ENCODE measurements around the gene RAMP3.
"Not testable (repeated sequence)": the region's sequence is repeated elsewhere in the genome, so short reads cannot be mapped to it uniquely, and the experiment has no call there.

The RAMP3 gene

GRCh38 chr7:45197461-45197860 is 39.9 kb downstream of the RAMP3 start:
- no peak for FAIRE-seq

GRCh38 chr7:45198986-45199385 is 41.4 kb downstream of the RAMP3 start:
- FAIRE-seq: no peak

GRCh38 chr7:45199506-45199905 is 41.9 kb downstream of the RAMP3 start:
- no peak for FAIRE-seq

- FAIRE-seq: no peak
Observed at GRCh38 chr7:45202625-45203024, 45.0 kb downstream of the RAMP3 start.

- FAIRE-seq: no peak
Observed at GRCh38 chr7:45203036-45203435, 45.4 kb downstream of the RAMP3 start.

- FAIRE-seq: no peak
Observed at GRCh38 chr7:45203459-45203858, 45.9 kb downstream of the RAMP3 start.

- no peak for FAIRE-seq
Observed at GRCh38 chr7:45203936-45204445, 46.4 kb downstream of the RAMP3 start.

- not testable (repeated sequence) for FAIRE-seq
Observed at GRCh38 chr7:45206266-45206665, 48.7 kb downstream of the RAMP3 start.

GRCh38 chr7:45209909-45210308 is 52.3 kb downstream of the RAMP3 start:
- FAIRE-seq: not testable (repeated sequence)

GRCh38 chr7:45211066-45211465 is 53.5 kb downstream of the RAMP3 start:
- no peak for FAIRE-seq

- FAIRE-seq: no peak
Observed at GRCh38 chr7:45211958-45212357, 54.4 kb downstream of the RAMP3 start.

- no peak for FAIRE-seq
Observed at GRCh38 chr7:45212606-45213005, 55.0 kb downstream of the RAMP3 start.

- no peak for FAIRE-seq
Observed at GRCh38 chr7:45215601-45216062, 58.0 kb downstream of the RAMP3 start.

- FAIRE-seq: no peak
Observed at GRCh38 chr7:45216181-45216580, 58.6 kb downstream of the RAMP3 start.

GRCh38 chr7:45216622-45217165 is 59.1 kb downstream of the RAMP3 start:
- no peak for FAIRE-seq

- no peak for FAIRE-seq
Observed at GRCh38 chr7:45217358-45217757, 59.8 kb downstream of the RAMP3 start.

- FAIRE-seq: no peak
Observed at GRCh38 chr7:45219130-45219529, 61.5 kb downstream of the RAMP3 start.

- FAIRE-seq: no peak
Observed at GRCh38 chr7:45219801-45220435, 62.3 kb downstream of the RAMP3 start.

- no peak for FAIRE-seq
Observed at GRCh38 chr7:45220846-45221618, 63.4 kb downstream of the RAMP3 start.

- no peak for FAIRE-seq
Observed at GRCh38 chr7:45221896-45222604, 64.5 kb downstream of the RAMP3 start.

GRCh38 chr7:45223078-45223477 is 65.5 kb downstream of the RAMP3 start:
- FAIRE-seq: no peak

GRCh38 chr7:45223728-45224630 is 66.4 kb downstream of the RAMP3 start:
- no peak for FAIRE-seq

All from islet of Langerhans (tissue), 1 donor.